NCI-H748 (cell line): ENCODE measurements around the gene UVSSA.

Source experiments
- DNase-seq: peaks from one replicate; lab custom pipeline; 2025; ENCODE audit not compliant: unreplicated experiment; lab: John Stamatoyannopoulos, UW

Gene UVSSA, protein sequence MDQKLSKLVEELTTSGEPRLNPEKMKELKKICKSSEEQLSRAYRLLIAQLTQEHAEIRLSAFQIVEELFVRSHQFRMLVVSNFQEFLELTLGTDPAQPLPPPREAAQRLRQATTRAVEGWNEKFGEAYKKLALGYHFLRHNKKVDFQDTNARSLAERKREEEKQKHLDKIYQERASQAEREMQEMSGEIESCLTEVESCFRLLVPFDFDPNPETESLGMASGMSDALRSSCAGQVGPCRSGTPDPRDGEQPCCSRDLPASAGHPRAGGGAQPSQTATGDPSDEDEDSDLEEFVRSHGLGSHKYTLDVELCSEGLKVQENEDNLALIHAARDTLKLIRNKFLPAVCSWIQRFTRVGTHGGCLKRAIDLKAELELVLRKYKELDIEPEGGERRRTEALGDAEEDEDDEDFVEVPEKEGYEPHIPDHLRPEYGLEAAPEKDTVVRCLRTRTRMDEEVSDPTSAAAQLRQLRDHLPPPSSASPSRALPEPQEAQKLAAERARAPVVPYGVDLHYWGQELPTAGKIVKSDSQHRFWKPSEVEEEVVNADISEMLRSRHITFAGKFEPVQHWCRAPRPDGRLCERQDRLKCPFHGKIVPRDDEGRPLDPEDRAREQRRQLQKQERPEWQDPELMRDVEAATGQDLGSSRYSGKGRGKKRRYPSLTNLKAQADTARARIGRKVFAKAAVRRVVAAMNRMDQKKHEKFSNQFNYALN

GRCh38 chr4:1346781-1347409 lies at the start of gene UVSSA:
UVSSA (plus strand) TSS chr4:1347208; CDS start chr4:1348092, 884 bp downstream.
- peak; percentile 91 for DNase-seq

DNA sequence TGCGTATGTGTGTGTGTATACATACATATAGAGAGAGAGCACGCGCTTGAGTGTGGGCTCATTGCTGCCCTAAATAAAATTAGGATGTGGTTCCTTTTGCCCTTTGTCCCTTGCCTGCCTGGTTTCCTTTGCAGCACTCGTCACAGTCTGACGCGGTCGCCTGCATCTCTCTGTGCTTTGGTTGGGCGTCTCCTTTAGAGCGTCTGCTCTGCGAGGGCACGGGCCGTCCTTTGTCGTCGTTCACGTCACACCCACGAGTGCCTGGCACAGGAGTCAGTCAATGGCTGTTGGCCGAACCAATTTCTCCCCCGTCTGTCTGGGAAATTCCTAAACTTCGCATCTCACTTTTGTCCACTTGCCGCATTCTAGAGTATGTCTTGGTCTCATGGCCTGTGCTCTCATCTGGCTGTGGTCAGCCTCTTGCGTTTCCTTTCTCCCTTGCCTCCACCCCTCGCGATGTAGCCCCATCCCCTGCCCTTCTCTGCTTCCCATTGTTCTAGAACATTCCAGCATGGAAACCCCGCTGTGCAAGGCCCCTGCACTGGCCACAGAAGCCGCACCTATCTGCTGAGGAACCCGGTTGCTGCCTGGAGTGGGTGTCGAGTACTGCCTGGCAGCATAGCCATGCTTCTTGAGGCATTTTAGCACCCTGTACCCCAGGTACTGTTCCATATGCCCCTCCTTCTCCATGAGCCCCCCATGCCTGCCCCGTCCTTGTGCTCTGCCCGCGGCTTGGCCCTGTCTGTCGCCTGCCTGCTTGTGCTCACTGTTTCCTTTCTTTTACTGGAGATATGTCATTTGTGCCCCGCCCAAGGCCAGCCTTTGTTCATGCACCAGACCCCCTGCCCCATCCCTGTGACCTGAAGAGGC lies 49.3 kb upstream of the UVSSA start:
- DNase-seq = no peak

GRCh38 chr4:1298461-1298860 lies 48.5 kb upstream of the UVSSA start:
- DNase-seq = no peak

DNA sequence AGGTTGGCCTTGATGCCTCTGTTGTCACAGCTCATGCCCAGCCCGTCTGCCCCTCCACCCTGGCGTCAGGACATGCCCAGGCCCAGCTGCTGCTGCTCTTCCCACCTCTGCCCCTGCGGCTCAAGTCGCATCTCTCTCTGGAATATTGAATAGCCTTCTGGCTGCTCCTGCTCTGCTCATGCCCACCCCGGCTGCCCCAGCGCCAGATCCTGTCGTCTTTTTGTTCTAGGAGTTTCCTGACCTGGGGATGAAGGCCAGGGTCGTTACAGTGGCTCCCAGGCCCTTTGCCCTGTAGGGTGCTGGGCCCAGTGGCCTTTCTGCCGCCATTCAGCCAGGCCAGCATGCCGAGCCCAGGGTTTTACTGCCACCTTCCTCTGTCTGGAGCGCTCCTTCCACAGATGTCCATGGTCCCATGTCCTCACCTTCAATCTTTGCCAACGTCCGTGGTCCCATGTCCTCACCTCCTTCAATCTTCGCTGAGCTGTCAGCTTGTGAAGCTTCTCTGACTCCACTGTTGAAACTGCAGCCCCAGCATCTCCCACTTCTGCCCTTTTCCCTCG lies 47.6 kb upstream of the UVSSA start:
- no peak for DNase-seq

- no peak for DNase-seq
Observed at GRCh38 chr4:1300466-1301455, 46.2 kb upstream of the UVSSA start.

DNA sequence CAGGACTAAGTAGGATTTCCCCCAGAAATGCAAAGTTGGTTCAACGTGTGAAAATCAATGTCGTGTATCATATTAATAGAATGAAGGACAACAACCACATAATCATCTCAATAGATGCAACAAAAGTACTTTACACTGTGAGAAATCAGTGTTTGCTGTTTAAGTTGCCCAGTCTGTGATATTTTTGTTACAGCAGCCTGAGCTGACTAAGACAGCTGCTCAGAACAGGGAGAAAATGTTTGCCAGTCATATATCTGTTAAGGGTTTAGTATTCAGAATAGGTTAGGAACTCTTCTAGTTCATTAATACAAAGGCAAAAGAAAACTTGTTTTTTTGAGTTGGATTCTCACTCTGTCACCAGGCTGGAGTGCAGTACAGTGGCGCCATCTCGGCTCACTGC lies 44.8 kb upstream of the UVSSA start:
- no peak for DNase-seq

GRCh38 chr4:1305261-1305711 lies 41.7 kb upstream of the UVSSA start:
- no peak for DNase-seq

- DNase-seq = no peak
Observed at GRCh38 chr4:1305781-1306455, 41.1 kb upstream of the UVSSA start.

- no peak for DNase-seq
Observed at GRCh38 chr4:1307951-1308735, 38.9 kb upstream of the UVSSA start.

- no peak for DNase-seq
Observed at GRCh38 chr4:1309261-1310010, 37.6 kb upstream of the UVSSA start.

DNA sequence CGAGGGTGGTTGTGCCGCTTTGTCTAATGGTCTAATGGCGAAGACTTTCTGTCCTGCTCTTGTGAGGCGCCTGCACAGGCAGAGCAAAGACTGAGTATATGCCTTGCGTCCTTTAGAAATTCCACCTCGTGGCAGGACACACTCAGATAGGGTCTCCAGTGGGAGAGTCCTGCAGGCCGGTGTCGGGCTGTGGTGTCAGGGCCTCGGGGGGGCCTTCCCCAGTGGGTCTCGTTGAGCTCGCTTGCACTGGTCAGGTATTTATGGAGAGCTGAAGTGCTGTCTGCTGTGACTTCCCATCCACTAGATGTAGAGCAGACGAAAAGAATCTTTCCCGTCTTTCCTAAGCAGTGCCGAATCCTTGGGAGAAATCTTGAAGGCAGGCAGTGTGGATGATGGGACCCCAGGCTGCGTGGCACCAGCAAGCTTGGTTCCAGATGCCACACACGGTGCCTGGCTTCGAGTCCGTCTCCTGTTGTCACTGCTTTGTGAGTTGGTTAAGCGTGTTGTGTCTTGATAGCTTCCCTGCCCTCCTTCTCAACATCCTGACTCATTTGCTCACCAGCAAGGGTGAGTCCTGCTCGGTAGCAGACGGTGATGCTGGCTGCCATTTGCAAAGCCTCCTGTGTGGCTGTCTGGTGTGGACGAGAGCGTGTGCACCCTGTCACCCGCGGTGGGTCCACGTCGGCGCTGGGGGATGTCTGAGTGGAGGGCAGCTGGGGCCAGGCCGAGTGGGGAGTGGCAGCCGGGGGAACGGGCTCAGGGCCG lies 36.8 kb upstream of the UVSSA start:
- DNase-seq = no peak

- no peak for DNase-seq
Observed at GRCh38 chr4:1310796-1311631, 36.0 kb upstream of the UVSSA start.

- DNase-seq = no peak
Observed at GRCh38 chr4:1312821-1313640, 34.0 kb upstream of the UVSSA start.

DNA sequence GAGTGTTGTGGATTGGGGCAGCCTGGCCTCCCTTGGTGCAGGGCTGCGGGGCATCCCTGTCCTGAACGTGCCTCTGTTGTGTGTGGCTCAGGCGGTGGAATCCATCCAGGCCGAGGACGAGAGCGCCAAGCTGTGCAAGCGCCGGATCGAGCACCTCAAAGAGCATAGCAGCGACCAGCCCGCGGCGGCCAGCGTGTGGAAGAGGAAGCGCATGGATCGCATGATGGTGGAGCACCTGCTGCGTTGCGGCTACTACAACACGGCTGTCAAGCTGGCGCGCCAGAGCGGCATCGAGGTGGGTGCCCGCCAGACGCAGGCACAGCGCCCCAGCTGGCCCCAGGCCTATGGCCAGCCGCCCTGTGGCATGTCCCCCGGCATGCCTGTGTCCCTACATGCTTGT lies 31.7 kb upstream of the UVSSA start:
- no peak for DNase-seq
